HG03066 (cell line): ENCODE data around the gene BTBD19.
"Not testable (repeated sequence)": the region's sequence is repeated elsewhere in the genome, so short reads cannot be mapped to it uniquely, and the experiment has no call there.

Source experiments
- ATAC-seq: cut with Tn5 transposase; IDR thresholded peaks from one replicate; pipeline ENCODE4 v1.9.1; 2021; ENCODE audit warnings: low read depth; ENCODE audit not compliant: unreplicated experiment

Gene BTBD19

DNA sequence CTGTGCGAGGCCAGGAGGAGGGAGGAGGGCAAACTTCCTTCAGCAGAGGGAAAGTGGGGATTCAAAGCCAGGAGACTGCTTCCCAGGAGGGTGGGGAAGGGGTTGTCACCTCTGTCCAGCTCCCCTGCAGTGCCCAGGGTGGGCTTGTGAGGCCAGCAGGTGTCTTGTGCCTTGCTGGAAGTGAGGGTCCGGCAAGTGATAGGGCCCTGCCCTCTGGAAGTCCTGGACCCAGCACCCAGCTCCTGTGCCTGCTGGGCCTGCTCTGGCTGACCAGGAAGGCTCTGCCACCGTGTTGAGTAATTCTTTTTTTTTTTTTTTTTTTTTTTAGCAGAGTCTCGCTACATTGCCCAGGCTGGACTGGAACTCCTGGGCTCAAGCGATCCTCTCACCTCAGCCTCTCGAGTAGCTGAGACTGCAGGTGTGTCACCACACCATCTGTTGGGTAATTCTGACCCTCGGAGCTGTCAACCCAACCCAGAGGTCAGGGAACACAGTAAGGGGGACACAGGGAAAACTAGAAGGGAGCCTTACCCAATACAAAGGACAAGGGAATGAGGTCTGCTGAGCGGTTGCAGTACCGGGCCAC, 21.4 kb upstream of the BTBD19 start:
- ATAC-seq: no peak

DNA sequence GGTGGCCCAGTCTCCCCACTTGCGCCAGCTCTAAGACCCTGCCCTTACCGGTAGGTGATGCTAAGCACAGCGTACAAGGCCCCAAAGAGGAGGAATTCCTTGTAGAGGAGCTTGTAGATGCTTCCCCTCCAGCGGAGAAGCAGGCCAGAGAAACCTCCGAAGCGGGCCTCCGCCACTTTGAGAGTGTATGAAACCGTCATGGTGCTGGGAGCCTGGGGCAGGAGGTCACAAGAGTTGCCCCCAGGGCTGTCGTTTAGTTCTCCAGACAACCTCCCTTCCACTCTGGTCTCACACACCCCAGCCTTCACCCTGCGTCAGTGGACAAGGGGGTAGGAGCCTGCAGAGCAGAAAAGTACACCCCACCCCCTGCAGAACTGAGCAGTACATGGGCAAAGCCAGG, 20.8 kb upstream of the BTBD19 start:
- no peak for ATAC-seq

DNA sequence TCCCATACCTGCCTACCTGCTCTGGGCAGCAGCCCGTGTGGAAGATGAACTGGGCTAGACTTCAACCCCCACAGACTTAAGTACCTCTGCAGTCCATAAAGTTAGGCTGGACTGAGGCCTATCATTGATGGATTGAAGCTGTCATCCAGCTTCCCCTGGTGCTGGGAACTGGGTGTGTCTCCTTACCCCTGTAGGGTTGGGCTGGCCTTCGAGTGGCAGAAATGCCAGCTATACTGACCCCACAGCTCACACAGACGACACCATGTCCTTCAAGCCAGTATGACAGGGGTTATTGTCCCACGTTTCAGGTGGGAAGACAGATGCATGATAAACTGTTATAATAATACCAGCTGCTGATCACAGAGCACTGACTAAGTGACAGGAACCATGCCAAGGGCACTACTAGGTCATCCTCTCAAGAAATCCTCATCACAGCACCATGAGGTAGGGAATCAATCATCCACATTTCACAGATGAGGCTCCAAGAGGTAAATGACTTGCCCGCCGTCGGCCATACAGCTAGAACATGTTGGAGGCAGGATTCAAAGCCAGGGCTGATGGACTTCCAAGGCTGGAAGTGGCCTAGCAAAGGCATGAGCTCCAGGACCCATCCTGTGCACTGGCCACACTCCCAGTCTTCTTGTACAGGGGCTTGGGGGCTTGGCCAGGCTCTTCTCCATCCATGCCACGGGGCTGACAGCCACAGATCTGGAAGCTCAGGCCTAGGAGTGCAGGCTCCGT, 20.0 kb upstream of the BTBD19 start, which contains the start of gene BEST4:
Gene BEST4 (minus strand): TSS at position 51 of the 741 bp plus-strand sequence. CDS start 465 bp downstream, outside the sequence.
- no peak for ATAC-seq

DNA sequence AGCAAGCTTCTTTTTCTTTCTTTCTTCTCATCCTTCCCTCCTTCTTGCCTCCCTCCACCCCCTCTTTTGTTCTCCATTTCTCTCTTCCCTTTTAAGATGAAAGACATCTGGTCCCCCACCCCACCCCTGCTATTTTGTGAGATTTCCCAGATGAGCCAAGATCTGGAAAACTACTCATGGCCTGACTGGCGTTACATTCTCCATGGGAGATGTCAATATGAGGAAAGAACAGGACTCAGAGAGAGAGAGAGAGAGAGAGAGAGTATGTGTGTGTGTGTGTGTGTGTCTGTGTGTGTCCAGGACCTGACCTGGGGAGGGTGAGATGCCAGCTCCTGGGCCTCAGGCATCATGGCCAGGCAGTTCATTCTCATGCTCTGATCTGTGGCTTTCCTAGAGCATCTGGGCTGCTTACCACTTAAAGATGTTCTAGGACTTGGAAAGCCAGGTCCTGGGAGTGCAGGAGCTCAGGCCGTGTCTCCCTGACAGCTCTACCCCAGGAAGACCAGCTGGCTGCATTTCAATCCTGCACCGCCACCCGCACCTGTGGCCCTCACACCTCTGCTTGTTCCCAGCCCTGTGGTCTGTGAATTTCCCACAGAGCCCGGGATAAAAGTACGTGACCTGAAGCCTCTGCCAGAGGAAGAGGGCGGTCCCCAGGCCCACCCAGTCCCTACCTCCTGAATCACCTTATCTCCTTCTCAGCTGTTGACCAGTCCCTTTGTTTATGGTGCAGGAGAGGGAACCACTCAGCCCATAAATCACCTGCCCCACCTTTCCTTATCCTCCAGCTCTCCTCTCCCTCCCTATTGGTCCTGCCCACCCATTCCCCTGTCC, 17.1 kb upstream of the BTBD19 start:
- ATAC-seq: no peak

DNA sequence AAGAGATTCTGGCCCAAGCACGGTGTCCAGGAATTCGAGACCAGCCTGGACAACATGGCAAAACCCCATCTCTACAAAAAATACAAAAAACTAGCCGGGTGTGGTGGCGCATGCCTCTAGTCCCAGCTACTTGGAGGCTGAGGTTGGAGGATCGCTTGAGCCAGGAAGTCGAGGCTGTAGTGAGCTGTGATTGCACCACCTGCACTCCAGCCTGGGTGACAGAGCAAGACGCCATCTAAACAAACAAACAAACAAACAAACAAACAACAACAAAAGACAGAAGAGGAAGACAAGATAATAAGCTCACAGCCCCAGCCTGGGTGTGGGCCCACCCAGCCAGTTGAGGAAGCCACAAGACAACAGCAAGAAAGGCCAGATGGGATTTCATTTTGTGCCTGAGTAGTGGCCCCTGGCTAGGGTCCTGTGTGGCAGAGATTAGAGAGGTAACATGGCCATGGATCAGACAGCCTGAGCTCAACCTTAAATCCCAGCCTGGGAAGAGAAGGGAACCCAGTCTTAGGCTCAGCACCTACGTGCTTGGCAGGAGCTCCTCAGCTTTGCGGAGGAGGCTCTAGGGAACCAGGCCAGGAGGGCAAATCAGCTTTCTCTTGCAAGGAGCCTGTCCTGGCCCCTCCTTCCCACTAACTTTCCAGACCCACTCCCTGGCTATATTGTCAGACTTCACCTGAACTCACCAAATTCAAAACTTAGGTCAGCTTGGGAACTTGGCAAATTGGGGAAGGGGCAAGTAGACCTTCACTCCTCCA, 15.4 kb upstream of the BTBD19 start:
- ATAC-seq: no peak

DNA sequence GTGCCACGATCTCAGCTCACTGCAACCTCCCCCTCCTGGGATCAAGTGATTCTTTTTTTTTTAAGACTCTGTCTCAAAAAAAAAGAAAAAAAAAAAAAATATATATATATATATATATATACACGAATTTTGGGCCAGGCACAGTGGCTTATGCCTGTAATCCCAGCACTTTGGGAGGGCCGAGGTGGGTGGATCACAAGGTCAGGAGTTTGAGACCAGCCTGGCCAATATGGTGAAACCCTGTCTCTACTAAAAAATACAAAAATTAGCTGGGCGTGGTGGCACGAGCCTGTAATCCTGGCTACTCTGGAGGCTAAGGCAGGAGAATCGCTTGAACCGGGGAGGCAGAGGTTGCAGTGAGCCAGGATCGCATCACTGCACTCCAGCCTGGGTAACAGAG, 10.4 kb upstream of the BTBD19 start:
- ATAC-seq: not testable (repeated sequence)

DNA sequence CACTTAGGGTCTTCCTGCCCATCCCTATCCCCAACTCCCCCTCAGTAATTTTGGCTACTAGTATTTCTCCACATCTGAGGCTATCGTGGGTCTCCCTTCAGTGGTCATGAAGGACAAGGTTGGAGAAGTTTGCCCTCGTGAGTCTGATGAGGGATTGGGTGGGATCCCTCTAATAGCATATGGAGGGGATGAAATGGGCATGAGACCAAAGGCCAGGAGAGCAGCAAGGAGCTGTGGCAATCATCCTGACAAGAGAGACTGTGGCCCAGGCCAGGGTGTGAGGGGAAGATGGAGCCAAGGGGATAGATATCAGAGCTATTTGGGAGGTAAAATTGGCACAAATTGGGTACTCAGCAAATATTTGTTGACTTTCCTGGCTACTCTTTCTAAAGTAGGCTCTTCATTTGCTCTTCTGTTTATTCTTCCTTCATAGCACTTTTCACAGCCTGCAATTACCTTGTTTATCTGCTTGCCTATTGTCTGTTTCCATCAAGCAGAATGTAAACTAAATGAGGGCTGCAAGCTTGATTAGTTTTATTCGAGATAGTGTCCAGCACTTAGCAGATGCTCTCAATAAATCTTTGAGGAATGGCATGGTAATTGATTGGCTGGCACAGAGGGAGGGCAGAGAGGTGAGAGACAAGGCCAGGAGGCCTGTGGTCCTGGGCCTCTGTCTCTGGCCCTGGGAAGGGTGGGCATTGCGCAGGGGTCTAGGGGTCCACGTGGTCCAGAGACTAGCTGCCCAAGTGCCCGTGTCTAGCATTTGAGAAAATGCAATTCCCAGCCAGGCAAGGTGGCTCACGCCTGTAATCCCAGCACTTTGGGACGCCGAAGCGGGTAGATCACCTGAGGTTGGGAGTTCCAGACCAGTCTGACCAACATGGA, 9.6 kb upstream of the BTBD19 start:
- no peak for ATAC-seq

DNA sequence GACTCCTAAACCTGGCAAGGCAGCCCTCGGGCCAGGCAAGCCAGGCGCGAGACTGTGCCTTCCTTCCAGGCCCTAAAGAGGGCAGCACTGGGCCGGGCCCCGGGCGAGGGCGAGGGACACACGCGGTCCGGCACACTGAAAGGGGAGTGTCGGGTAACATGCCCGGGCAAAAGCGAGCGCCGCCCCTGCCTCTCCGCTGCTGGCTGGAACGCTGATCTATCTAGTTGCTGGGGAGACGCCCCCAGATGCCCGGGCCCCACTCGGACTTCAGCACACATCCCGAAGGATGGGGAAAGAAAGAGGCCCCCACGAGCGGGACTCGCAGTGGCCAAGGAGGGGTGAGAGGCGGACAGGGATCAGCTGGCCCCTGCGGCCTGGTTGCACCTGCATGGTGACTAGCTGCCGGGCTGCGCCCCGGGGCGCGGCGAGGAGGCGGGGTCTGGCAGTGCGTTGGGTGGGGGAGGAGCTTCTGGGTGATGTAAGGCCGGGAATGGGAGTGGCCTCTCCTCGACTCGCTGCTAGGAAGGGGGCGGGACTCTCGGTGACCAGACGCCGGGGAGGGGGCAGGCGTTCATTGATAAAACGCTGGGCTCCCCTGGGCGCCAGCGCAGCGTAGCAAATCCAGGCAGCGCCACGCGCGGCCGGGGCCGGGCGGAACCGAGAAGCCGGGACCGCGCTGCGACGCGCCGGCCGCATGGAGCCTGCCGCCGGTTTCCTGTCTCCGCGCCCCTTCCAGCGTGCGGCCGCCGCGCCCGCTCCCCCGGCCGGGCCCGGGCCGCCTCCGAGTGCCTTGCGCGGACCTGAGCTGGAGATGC, 8.3 kb upstream of the BTBD19 start, which contains the start of gene PLK3:
Gene PLK3 (plus strand): TSS at position 608 of the 815 bp plus-strand sequence. CDS start 87 bp downstream, at position 695.
- ATAC-seq: peak; percentile 89

DNA sequence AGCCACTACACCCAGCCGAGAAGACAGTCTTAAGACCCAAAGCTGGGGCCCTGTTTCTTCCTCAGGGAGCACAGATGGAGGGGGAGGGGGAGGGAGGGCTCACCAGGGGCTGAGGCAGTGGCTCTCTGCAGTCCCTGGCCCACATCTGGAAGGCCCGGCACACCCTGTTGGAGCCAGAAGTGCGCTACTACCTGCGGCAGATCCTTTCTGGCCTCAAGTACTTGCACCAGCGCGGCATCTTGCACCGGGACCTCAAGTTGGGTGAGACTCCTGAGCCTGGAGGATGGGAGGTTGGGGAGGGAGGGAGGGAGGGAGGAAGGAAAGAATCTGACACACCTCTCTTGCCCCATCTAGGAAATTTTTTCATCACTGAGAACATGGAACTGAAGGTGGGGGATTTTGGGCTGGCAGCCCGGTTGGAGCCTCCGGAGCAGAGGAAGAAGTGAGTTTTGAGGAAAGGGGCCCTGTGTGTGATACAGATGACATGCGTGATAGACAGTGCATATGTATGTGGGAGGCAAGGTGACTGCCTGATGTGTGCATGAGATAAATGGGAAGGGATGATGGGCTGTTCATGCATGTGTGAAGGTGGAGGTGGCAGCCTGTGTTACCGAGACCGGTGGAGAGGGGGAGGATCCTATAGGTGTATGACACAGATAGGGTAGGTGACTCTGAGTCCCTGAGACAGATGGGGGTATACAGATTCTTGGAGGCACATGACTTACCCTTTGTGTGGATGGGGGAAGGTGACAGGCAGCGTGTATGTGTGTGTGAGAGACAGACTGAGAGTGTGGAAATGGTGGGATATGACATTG, 6.6 kb upstream of the BTBD19 start:
- no peak for ATAC-seq

DNA sequence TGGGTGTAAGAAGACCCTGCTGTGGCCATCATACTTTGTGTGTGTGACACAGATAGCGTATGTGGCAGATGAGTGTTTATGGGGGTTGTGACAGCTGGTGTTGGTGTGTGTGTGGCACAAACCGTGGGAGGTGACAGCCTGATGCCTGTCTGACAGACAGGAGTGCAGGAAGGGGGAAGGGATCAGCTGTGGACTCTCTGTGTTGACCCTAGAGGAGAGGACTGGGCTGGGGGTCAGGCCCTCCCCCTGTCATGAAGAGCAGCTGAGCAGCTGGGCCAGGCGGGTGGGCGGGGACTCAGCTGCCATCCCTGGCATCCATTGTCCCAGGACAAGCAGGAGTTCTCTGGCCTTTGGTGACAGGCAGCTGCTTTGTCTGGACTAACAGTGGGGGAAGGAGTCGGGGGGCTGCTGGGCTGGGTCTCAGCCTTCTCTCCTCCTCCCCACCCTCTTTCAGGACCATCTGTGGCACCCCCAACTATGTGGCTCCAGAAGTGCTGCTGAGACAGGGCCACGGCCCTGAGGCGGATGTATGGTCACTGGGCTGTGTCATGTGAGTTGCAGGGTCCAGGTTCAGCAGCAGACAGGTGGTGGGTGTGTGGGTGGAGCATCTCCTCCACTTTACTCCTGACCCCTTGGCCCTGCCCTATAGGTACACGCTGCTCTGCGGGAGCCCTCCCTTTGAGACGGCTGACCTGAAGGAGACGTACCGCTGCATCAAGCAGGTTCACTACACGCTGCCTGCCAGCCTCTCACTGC, 5.8 kb upstream of the BTBD19 start:
- ATAC-seq: no peak

DNA sequence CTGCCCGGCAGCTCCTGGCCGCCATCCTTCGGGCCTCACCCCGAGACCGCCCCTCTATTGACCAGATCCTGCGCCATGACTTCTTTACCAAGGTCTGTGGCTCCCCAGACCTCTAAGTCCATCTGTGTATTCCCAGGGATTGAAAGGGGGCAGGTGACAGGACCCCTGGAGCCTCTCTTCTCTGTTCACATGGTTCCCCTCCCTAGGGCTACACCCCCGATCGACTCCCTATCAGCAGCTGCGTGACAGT, 5.3 kb upstream of the BTBD19 start:
- ATAC-seq: no peak

DNA sequence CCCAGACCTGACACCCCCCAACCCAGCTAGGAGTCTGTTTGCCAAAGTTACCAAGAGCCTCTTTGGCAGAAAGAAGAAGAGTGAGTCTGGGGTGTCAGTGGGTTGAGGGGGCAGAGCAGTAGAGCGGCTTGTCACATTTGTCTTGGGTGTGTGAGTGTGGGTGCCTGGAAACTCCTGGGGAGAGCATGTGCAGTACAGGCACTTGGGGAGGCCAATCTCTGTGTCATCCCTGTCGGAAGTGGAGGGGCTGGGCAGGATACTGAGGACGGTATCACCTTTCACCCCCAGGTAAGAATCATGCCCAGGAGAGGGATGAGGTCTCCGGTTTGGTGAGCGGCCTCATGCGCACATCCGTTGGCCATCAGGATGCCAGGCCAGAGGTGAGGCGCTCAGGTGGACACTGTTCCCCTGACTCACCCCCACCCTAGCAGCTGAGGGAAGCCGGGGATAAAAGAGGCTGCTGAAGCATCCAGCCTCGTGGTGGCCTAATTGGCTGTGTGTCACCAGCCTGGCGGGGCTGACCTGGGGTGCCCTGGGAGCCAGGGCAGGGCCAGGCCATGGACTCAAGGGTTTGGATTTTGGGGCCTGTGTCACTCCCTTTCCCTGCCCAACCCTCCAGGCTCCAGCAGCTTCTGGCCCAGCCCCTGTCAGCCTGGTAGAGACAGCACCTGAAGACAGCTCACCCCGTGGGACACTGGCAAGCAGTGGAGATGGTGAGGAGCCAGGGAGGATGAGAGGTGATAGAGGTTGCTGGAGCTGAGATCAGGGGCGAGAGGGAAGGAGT, 4.8 kb upstream of the BTBD19 start:
- no peak for ATAC-seq

DNA sequence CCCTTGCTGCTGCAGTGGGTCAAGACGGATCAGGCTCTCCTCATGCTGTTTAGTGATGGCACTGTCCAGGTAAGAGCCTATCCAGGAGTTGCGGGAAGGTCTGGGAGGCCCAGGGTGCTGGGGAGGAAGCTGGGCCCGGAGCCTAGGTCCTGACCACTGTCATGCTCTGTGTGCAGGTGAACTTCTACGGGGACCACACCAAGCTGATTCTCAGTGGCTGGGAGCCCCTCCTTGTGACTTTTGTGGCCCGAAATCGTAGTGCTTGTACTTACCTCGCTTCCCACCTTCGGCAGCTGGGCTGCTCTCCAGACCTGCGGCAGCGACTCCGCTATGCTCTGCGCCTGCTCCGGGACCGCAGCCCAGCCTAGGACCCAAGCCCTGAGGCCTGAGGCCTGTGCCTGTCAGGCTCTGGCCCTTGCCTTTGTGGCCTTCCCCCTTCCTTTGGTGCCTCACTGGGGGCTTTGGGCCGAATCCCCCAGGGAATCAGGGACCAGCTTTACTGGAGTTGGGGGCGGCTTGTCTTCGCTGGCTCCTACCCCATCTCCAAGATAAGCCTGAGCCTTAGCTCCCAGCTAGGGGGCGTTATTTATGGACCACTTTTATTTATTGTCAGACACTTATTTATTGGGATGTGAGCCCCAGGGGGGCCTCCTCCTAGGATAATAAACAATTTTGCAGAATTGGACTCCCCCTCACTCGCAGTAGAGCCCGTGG, 2.9 kb upstream of the BTBD19 start:
- no peak for ATAC-seq

DNA sequence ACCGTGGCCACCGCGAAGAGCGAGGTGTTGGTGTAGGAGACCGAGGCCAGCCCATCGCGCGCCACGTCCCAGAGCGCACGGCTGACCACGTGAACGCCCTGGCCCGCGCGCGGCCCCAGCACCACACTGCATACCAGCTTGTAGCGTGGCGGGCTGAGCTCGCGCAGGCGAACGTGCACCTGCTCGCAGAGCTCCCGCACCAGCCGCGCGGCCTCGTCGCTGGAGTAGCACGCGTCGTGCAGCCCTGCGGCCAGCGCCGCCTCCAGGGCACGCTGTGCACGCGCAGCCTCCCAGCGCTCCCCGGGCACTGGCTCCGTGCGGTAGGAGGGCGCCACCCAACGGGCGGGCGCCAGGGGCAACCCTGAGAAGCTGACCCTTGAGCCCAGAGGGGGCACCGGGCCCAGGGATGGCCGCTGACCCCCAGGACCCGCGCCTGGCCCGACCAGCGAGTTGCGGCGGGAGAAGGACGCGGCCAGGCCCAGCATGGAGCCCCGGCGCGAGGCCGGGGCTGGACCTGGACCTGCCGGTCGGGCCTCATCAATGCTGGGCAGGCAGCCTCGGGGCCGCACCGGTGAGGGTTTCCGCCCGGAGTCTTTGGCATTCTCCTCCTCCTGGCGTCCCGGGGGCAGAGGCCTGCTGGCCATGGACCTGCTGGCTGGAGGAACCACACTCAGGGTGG, 2.2 kb upstream of the BTBD19 start:
- no peak for ATAC-seq

DNA sequence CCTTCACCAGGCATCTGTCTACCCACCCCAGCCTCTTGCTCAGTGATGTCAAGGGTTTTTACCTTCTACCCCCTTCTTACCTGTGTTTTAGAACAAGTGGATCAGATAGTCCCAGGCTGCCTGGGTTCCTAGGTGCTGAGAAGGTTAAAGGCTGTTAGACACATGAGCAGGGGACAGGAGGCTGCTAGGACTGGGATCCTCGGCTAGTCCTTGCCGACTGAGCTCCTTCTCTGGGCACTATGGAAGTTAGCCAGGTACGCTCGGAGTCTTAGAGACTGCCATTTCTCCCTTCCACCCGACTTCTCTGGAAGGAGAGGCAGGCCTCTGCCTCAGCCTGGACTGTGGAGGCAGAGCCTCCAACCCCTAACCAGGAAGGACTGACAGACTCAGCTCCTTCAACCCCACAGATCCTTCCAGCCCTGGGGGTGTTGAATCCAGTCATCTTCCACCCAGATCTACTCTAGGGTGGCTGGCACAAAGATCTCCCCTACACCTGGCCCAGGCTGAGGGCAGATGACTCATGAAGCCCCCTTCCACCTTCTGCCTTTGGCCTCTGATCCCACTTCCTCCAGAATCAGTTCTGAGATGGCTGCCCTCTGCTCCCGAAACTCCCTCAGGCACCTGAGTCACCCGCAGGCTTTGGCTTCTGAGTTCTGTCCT, 1.5 kb upstream of the BTBD19 start, which contains the start of gene DYNLT4:
Gene DYNLT4 (minus strand): TSS at position 648 of the 660 bp plus-strand sequence. CDS start 683 bp downstream, outside the sequence.
- no peak for ATAC-seq
